HG02610 (cell line): Measurements from ENCODE around the gene GPN2.

Experiments used
- ATAC-seq: cut with Tn5 transposase; IDR thresholded peaks from one replicate; pipeline ENCODE4 v1.9.1; 2021; ENCODE audit warnings: mild to moderate bottlenecking, moderate library complexity; ENCODE audit not compliant: unreplicated experiment

Gene GPN2

DNA sequence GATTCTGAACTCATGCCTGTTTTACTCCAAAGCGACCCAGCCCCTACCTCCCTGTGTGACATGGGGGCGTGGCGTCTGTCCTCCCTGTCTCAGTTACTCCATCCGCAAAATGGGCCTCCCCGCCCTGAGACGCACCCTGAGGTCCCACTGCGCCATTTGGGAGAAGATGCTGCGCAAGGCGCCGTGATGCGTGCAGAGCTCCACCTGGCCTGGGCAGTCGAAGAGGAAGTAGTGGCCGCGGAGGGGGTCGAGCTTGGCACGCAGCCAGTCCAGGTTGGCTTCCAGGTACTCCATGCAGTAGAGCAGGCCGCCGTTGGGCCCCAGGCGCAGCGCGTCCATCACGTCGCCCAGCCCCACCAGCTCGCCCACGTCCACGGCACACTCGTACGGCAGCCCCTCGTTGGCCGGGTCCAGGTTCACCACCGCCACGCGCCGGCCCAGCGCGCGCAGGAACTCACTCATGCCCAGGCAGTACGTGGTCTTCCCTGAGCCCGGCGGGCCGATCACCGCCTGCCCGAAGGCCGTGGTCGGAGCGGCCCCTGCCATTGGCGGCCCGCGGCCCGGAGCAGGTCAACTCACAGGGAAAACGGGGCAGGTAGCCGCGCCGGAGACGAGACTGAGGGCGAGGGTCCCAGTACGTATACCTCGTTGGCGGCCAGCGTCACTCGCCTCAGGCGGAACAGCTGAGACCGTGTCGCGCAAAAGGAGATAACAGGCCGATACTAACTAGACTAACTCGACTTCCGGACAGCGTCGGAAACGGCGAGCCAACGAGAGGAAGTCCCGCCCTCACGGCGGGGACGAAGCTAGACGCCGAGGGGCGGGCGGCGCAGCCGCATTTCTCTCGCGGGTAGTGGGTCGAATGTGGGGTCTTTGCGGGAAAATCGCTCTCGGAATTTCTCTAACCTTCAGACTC is at the start of gene GPN2:
TSS of gene GPN2 (minus strand) at position 733 of the 916 bp plus-strand sequence. CDS start at position 546, 187 bp downstream.
- peak; percentile 87 for ATAC-seq

- no peak for ATAC-seq
These were observed 48.6 kb upstream of the GPN2 start for GRCh38 chr1:26938659-26939025.

DNA sequence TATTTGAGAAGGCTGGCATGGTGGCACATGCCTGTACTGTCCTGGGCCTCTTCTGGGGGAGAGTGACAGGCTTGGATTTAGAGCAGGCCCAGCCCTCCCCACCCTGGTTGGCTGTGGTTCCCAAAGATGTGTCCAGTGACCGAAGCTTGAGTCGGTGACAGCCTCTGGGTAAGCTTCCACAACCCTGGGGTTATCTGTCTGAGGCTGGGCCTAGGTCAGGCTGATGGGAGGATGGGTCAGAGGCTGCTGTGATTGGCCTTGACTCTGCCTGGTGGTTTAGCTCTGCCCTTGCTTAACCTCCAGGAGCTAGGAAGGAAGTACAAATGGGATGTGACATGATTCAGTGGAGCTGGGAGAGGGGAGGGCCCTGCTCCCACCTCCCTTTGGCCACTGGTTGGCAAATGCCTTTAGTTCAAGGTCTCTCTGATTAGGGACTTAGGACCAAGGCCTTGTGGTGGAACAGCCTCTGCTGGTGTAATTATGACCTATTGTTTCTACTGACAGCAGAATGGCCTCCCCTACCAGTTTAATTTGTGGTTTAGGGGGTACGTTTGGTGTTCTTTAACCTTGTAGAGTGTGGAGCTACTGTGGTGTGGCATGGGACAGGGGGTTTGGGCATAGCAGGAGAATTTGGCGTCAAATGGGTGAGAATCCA is 48.0 kb upstream of the GPN2 start:
- no peak for ATAC-seq

DNA sequence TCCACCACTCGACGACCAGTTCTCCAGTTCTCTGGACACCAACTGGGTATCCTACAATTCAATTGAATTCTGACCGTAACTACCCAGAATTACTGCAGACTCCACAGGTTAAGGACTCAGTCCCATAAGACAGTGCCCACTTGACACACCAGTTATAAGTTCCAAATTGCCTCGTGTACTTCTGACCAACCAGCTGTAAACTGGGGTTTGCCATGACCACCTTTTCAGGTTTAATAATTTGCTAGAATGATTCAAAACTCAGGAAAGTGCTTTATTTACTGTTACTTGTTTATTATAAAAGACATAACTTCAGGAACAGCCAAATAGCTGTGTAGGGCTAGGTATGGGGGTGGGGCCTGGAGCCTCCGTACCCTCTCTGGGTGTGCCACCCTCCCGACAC is 46.7 kb upstream of the GPN2 start:
- ATAC-seq, result no peak

- ATAC-seq, result peak; percentile 46
These were observed 42.4 kb upstream of the GPN2 start for GRCh38 chr1:26932531-26932930.

DNA sequence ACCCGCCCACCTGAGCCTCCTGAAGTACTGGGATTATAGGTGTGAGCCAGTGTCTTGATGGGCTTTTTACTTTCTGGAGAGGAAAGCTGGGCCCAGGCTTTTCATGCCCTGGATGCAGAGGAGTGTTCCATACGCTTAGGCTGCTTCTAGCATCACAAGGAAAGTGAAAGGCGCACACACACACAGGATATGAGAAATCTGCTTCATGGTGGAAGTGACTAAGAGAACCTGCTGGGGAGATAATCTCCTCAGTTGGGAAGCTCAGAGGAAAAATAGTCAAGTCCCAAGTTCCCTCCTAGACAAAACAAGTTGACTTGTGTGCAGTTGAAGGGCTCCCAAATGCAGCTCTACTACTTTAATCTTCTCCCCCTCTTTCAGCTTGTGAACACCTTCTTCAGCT is 33.6 kb upstream of the GPN2 start:
- ATAC-seq, result no peak

- no peak for ATAC-seq
These were observed 32.8 kb upstream of the GPN2 start for GRCh38 chr1:26922901-26923300.

DNA sequence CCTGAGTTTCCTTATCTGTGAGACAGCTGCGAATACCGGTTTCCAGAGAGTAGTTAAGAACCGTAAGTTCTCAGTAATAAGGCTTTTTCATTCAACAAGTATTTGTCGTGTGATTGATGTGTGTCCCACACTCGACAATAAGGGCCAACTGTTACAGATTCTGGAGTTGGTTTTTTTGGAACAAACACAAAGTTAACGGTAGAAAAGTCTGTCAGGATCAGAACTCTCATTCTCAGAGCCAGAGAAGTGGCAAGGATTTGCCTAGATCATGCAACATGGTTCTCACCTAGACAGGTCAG is 32.3 kb upstream of the GPN2 start:
- ATAC-seq, result no peak

GRCh38 chr1:26921540-26922430 is 31.7 kb upstream of the GPN2 start, which contains the start of gene NUDC:
TSS of gene NUDC (plus strand) at chr1:26921743. CDS start at chr1:26921849, 106 bp downstream.
- peak; percentile 93 for ATAC-seq

GRCh38 chr1:26921126-26921539 is 31.1 kb upstream of the GPN2 start:
- peak; percentile 25 for ATAC-seq

- ATAC-seq, result no peak
These were observed 25.2 kb upstream of the GPN2 start for GRCh38 chr1:26915204-26915842.

DNA sequence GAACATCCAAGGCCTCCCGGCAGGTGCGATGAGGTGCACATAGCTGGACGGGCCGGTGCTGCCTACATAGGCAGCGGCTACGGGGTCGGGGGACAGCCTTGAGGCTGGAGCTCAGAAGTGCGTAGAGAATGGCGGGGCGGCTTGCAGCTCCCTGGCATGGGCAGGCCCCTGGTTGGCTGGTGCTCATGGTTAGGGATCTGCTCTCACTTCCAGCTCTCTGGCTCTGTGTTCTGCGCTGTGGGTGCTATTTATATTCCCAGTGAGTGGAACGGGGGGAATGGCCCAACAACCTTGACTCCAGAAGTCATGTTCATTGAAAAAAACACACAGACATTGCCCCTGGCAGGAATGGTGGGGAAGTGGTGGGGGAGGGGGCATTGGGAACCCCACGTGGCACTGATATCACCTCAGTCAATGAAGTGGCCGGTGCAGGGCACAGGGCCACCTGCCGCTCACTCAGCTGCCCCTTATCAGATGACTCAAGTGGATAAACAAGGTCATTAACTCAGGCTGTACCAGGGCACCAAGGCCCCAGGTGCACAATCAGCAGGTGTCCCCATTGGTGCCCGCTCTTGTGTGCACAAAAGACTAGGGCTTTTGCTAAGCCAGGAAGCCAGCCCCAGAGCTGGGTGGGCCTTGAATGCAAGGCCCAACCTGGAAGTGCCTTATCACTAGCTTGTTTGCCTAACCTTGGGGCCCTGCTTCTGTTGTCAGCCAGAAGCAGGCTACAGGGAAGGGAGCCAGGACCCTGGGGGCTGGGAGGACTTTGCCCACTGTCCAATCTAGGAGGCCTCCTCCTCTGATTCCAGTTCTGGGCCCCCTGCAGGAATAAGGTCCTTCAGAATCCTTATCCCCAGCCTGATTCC is 23.9 kb upstream of the GPN2 start, which contains the start of gene NR0B2:
TSS of gene NR0B2 (minus strand) at position 222 of the 866 bp plus-strand sequence. CDS start at position 187, 35 bp downstream.
- no peak for ATAC-seq

- ATAC-seq, result no peak
These were observed 23.3 kb upstream of the GPN2 start for GRCh38 chr1:26913389-26913753.

- ATAC-seq, result no peak
These were observed 22.0 kb upstream of the GPN2 start for GRCh38 chr1:26912147-26912490.

GRCh38 chr1:26911399-26912146 is 21.5 kb upstream of the GPN2 start:
- ATAC-seq, result no peak

DNA sequence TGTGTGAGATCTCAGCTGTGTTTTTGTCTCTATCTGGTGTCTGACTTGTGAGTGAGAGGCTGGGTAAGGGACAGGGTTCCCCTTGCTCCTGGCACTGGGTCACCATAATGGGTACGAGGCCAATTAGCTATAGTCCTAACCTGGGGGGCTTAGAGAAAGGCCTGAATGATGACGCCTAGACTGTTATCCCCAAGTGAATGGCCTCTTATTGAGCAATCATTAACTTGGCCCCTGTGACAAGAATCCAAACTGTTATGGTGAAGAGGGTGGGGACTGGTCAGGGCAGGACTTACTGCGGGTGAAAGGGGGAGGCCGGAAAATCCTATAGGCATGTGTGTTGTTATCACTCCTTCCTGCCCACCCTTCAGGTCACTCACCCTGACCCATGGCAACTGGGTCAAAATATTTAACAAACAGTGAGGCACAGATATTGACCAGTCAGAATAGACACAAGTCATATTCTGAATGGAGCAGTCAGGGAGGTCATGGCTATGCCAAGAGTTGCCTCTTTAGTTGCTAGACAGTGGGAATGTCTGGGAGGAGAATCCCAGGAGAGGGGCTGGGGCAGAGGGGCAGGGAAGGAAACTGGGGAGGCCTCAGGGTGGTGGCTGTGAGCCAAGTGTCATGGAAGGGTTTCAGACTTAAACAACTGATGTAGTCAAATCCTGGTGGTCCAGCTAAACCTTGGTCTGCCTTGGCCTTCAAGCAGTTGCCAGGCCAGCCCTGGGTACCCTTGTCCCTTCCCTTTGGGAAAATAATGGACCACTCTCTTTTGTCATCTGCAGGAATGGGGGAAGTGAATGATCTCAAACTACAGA is 20.5 kb upstream of the GPN2 start:
- no peak for ATAC-seq

GRCh38 chr1:26909951-26910342 is 19.9 kb upstream of the GPN2 start:
- no peak for ATAC-seq
